Upper lobe of left lung (tissue), 4 donors: ENCODE measurements around the gene PHOX2A.

Source experiments
- EP300 ChIP-seq, 4 donors: sonication (generic); formaldehyde crosslinking; IDR thresholded peaks; one replicate each; pipeline ENCODE4 v1.5.1; 2017; ENCODE audit warnings: antibody characterized with exemption in 4 of 4, control low read depth in 2 of 4
- POLR2A ChIP-seq, 4 donors: fragments of 450-650 bp; IDR thresholded peaks; one replicate each; pipeline ENCODE4 v1.5.1; 2016 to 2017; ENCODE audit warnings: antibody characterized with exemption in 4 of 4, mild to moderate bottlenecking in 2 of 4
- POLR2AphosphoS5 ChIP-seq, 2 donors: sonication (generic); formaldehyde crosslinking; IDR thresholded peaks; one replicate each; pipeline ENCODE4 v1.5.1; 2017; ENCODE audit warnings: antibody characterized with exemption in 2 of 2
- TF ChIP-seq, protein P1 (sequence below), 6 experiments: fragments of 450-650 bp in 4 of 6; fragments of 200-600 bp in 2 of 6; sonication (generic) in 2 of 6; IDR thresholded peaks; one replicate each; pipeline ENCODE4 v1.5.1; 2016 to 2019; ENCODE audit warnings: antibody characterized with exemption in 6 of 6

GRCh38 chr11:72267956-72268617 lies 24.1 kb upstream of the PHOX2A start:
- TF ChIP-seq, protein P1, sequence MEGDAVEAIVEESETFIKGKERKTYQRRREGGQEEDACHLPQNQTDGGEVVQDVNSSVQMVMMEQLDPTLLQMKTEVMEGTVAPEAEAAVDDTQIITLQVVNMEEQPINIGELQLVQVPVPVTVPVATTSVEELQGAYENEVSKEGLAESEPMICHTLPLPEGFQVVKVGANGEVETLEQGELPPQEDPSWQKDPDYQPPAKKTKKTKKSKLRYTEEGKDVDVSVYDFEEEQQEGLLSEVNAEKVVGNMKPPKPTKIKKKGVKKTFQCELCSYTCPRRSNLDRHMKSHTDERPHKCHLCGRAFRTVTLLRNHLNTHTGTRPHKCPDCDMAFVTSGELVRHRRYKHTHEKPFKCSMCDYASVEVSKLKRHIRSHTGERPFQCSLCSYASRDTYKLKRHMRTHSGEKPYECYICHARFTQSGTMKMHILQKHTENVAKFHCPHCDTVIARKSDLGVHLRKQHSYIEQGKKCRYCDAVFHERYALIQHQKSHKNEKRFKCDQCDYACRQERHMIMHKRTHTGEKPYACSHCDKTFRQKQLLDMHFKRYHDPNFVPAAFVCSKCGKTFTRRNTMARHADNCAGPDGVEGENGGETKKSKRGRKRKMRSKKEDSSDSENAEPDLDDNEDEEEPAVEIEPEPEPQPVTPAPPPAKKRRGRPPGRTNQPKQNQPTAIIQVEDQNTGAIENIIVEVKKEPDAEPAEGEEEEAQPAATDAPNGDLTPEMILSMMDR (IDR thresholded peaks at IDR 0.05) = no peak
- TF ChIP-seq POLR2A (IDR thresholded peaks at IDR 0.05) (no peak), POLR2AphosphoS5 (IDR thresholded peaks at IDR 0.05) (no peak), EP300 (IDR thresholded peaks at IDR 0.05) (no peak)
